H1 (cell line): ENCODE data around the gene CNOT6L.

Source experiments
- CTCF ChIP-seq, 3 experiments: IDR thresholded peaks; 1 replicate in 2 of 3; 2 replicates in 1 of 3; pipeline versions ENCODE4 v1.5.1 to v1.6.1; 2011; ENCODE audit warnings: low read length in 3 of 3, mild to moderate bottlenecking in 3 of 3, inconsistent platforms in 2 of 3, low read depth in 1 of 3, moderate library complexity in 1 of 3; ENCODE audit not compliant: insufficient read depth in 1 of 3; ENCODE audit errors: control extremely low read depth in 1 of 3
- FOSL1 ChIP-seq: IDR thresholded peaks from 2 replicates; pipeline ENCODE4 v1.6.1; 2011; ENCODE audit warnings: mild to moderate bottlenecking, low read depth, low read length, moderate library complexity; ENCODE audit not compliant: insufficient read depth
- POLR2A ChIP-seq, 2 experiments: IDR thresholded peaks; 1 replicate in 1 of 2; 2 replicates in 1 of 2; pipeline ENCODE4 v1.6.1; 2011; ENCODE audit warnings: low read depth in 2 of 2, low read length in 2 of 2, mild to moderate bottlenecking in 2 of 2; ENCODE audit errors: control extremely low read depth in 1 of 2
- POLR2AphosphoS5 ChIP-seq: IDR thresholded peaks from 2 replicates; pipeline ENCODE4 v1.6.1; 2011; ENCODE audit warnings: low read depth, low read length
- RFX5 ChIP-seq: IDR thresholded peaks from 2 replicates; pipeline ENCODE4 v1.6.1; 2011; ENCODE audit warnings: low read depth, low read length, improper control_type of control experiment, borderline replicate concordance
- SRF ChIP-seq: IDR thresholded peaks from 2 replicates; pipeline ENCODE4 v1.6.1; 2011; ENCODE audit warnings: mild to moderate bottlenecking, low read depth, low read length, moderate library complexity

GRCh38 chr4:77751764-77752163, 67.4 kb downstream of the CNOT6L start:
- TF ChIP-seq CTCF (IDR thresholded peaks at IDR 0.05; ENCODE audit: control extremely low read depth in 1 of 3, insufficient read depth in 1 of 3, low read depth in 1 of 3, low read length in 3 of 3) (no peak), POLR2A (IDR thresholded peaks at IDR 0.05; ENCODE audit: control extremely low read depth in 1 of 2, low read depth in 2 of 2, low read length in 2 of 2) (no peak), SRF (no peak), FOSL1 (no peak), RFX5 (no peak), POLR2AphosphoS5 (no peak)
